SU-DHL-6 (cell line): Measurements from ENCODE around the gene FOXK1.

Experiments used
- CTCF ChIP-seq: fragments of 200-600 bp; sonication (generic); IDR thresholded peaks from one replicate; pipeline ENCODE4 v1.5.1; 2017; ENCODE audit warnings: antibody characterized with exemption, mild to moderate bottlenecking, low read length, moderate library complexity; ENCODE audit not compliant: insufficient read depth, poor library complexity, severe bottlenecking
- EZH2phosphoT487 ChIP-seq: fragments of 200-600 bp; sonication (generic), shearing (Covaris generic); conservative IDR thresholded peaks from 2 replicates; pipeline ENCODE4 v1.6.1; 2018; ENCODE audit warnings: mild to moderate bottlenecking, antibody characterized with exemption, low read length, moderate library complexity, mixed read lengths

GRCh38 chr7:4783762-4784351 lies 101.8 kb downstream of the FOXK1 start:
- no peak for TF ChIP-seq CTCF
- TF ChIP-seq EZH2phosphoT487, result no peak
